HepG2 (cell line): ENCODE results near the gene NEGR1. TPM values are rescaled to one million over a fixed set of nuclear protein-coding genes. Genes with fewer than 3 reads are reported as not detected.

ENCODE experiments used
- ATAC-seq: fragments of 200-7000 bp; cut with Tn5 transposase; 3 replicates; pipeline ENCODE4 v1.9.1; 2020; ENCODE audit warnings: mild to moderate bottlenecking, moderate library complexity
- BruUV-seq: library from RNA; stranded (reverse); fragments of 400-500 nt; replicated peaks from 2 replicates; lab custom pipeline; 2021; lab: Mats Ljungman, UMichigan
- CTCF ChIA-PET: fragments of 300-600 bp; formaldehyde crosslinking; extraction: SDS; loops from one replicate; lab custom pipeline; 2021; ENCODE audit warnings: low total read pairs, inconsistent platforms, low intra/inter-chr PET ratio; lab: Yijun Ruan, JAX
- POLR2A ChIA-PET: fragments of 350-600 bp; sonication (Branson Sonifier 250); formaldehyde crosslinking; loops from one replicate; lab custom pipeline; 2020; ENCODE audit warnings: antibody characterized with exemption, inconsistent platforms; lab: Yijun Ruan, JAX
- DNase-seq: peaks from one replicate; pipeline ENCODE4 v3.0.0-alpha.2; 2015; ENCODE audit warnings: low spot score
- FAIRE-seq: peaks from 3 replicates; lab custom pipeline; 2011; peaks lifted over from hg19 to GRCh38; lab: Jason Lieb, UNC
- H2AFZ ChIP-seq: one replicate; pipeline ENCODE4 v1.6.1; 2011; ENCODE audit warnings: low read length, inconsistent platforms
- H3K27ac ChIP-seq: fragments of 300-600 bp; 3 replicates; pipeline ENCODE4 v1.8.0; 2011; ENCODE audit warnings: mixed run types, mild to moderate bottlenecking, mixed read lengths, low read length, inconsistent platforms; ENCODE audit not compliant: insufficient read depth; ENCODE audit errors: extremely low read length
- H3K27me3 ChIP-seq, 2 experiments: fragments of 200-600 bp in 1 of 2; 2 replicates in 1 of 2; 3 replicates in 1 of 2; pipeline versions ENCODE4 v1.6.0 to v1.8.0; 2011; ENCODE audit warnings: low read length in 2 of 2, mild to moderate bottlenecking in 2 of 2, moderate library complexity in 2 of 2, inconsistent platforms in 1 of 2; ENCODE audit not compliant: insufficient read depth in 2 of 2, control insufficient read depth in 1 of 2
- H3K36me3 ChIP-seq, 2 experiments: fragments of 200-600 bp in 1 of 2; replicated peaks in 1 of 2; 2 replicates in 1 of 2; 3 replicates in 1 of 2; pipeline versions ENCODE4 v1.5.1 to v1.8.0; 2011; ENCODE audit warnings: low read length in 2 of 2, inconsistent platforms in 1 of 2; ENCODE audit not compliant: insufficient read depth in 2 of 2, control insufficient read depth in 1 of 2
- H3K4me1 ChIP-seq: 2 replicates; pipeline ENCODE4 v1.5.1; 2012; ENCODE audit warnings: low read length, inconsistent platforms; ENCODE audit not compliant: insufficient read depth
- H3K4me2 ChIP-seq: 2 replicates; pipeline ENCODE4 v1.6.0; 2011; ENCODE audit warnings: low read depth, low read length, inconsistent platforms
- H3K4me3 ChIP-seq, 3 experiments: fragments of 200-600 bp in 1 of 3; sonication (generic), shearing (Covaris generic) in 1 of 3; replicated peaks in 1 of 3; 2 replicates each; pipeline ENCODE4 v1.5.1; 2011 to 2016; ENCODE audit warnings: low read length in 3 of 3, inconsistent platforms in 2 of 3, low read depth in 2 of 3, mild to moderate bottlenecking in 2 of 3, control low read depth in 1 of 3, mixed read lengths in 1 of 3; ENCODE audit not compliant: insufficient read depth in 1 of 3
- H3K79me2 ChIP-seq: one replicate; pipeline ENCODE4 v1.6.1; 2011; ENCODE audit warnings: low read length, inconsistent platforms; ENCODE audit not compliant: insufficient read depth
- H3K9ac ChIP-seq: 2 replicates; pipeline ENCODE4 v1.6.0; 2011; ENCODE audit warnings: mild to moderate bottlenecking, low read depth, low read length, inconsistent platforms; ENCODE audit not compliant: insufficient read depth
- H3K9me3 ChIP-seq: 2 replicates; pipeline ENCODE4 v1.5.1; 2012; ENCODE audit warnings: mild to moderate bottlenecking, low read length
- H4K20me1 ChIP-seq: 2 replicates; pipeline ENCODE4 v1.6.0; 2011; ENCODE audit warnings: inconsistent platforms, mild to moderate bottlenecking, low read length, moderate library complexity; ENCODE audit not compliant: insufficient read depth
- CREB1 ChIP-seq, 2 experiments: fragments of 450-650 bp in 1 of 2; IDR thresholded peaks; 2 replicates each; pipeline ENCODE4 v1.6.1; 2016 to 2017; ENCODE audit warnings: control low read depth in 1 of 2, mild to moderate bottlenecking in 1 of 2, missing compliant biosample characterization in 1 of 2, missing genetic modification characterization in 1 of 2
- ELK4 ChIP-seq: sonication (generic); formaldehyde crosslinking; IDR thresholded peaks from 2 replicates; pipeline ENCODE4 v1.9.0; 2021; ENCODE audit warnings: missing genetic modification reagents, borderline replicate concordance
- HNF4A ChIP-seq: sonication (generic); formaldehyde crosslinking; IDR thresholded peaks from 2 replicates; pipeline ENCODE4 v1.4.0; 2020; ENCODE audit warnings: missing genetic modification reagents
- KDM6A ChIP-seq: IDR thresholded peaks from 2 replicates; pipeline ENCODE4 v1.6.1; 2016; ENCODE audit warnings: low read depth
- PATZ1 ChIP-seq: sonication (generic); formaldehyde crosslinking; IDR thresholded peaks from 2 replicates; pipeline ENCODE4 v1.4.0; 2020; ENCODE audit warnings: missing genetic modification reagents
- PAX8 ChIP-seq: sonication (generic); formaldehyde crosslinking; IDR thresholded peaks from 2 replicates; pipeline ENCODE4 v1.8.0; 2022; ENCODE audit warnings: mild to moderate bottlenecking, missing genetic modification reagents, borderline replicate concordance
- SMYD3 ChIP-seq: sonication (generic); formaldehyde crosslinking; IDR thresholded peaks from 2 replicates; pipeline ENCODE4 v1.8.1; 2023; ENCODE audit warnings: mild to moderate bottlenecking, missing genetic modification reagents
- SPEN ChIP-seq: sonication (generic); formaldehyde crosslinking; IDR thresholded peaks from 2 replicates; pipeline ENCODE4 v1.5.1; 2020; ENCODE audit warnings: low read depth, mild to moderate bottlenecking, missing genetic modification reagents
- TARDBP ChIP-seq: sonication (generic); formaldehyde crosslinking; IDR thresholded peaks from 2 replicates; pipeline ENCODE4 v1.8.0; 2022; ENCODE audit warnings: mild to moderate bottlenecking, missing genetic modification reagents
- TCF7 ChIP-seq: sonication (generic); IDR thresholded peaks from 2 replicates; pipeline ENCODE4 v1.6.1; 2016; ENCODE audit warnings: antibody characterized with exemption, low read depth
- ZNF562 ChIP-seq: sonication (generic); formaldehyde crosslinking; IDR thresholded peaks from 2 replicates; pipeline ENCODE4 v1.8.0; 2022; ENCODE audit warnings: missing genetic modification reagents, borderline replicate concordance
- ZSCAN25 ChIP-seq: sonication (generic); formaldehyde crosslinking; IDR thresholded peaks from 2 replicates; pipeline ENCODE4 v1.8.0; 2022; ENCODE audit warnings: mild to moderate bottlenecking, missing genetic modification reagents
- WGBS: methylation state at CpG from one replicate; pipeline ENCODE4 v1.1.6; 2017; ENCODE audit warnings: low lambda C conversion rate; 5-methylcytosine and 5-hydroxymethylcytosine counted together
- in situ Hi-C: cut with HindIII; loops from 2 replicates; pipeline ENCODE4 v1.10.0; 2017; ENCODE audit warnings: low pct_unique_long_range_greater_than_20kb; ENCODE audit not compliant: extremely low pct_ligation_motif_present
- intact Hi-C: fragments of 100-400 bp; cut with micrococcal nuclease; formaldehyde crosslinking; loops from one replicate; pipeline ENCODE4 v1.10.0; 2022; ENCODE audit not compliant: unreplicated experiment
- polyA plus RNA-seq, 8 experiments: library from polyadenylated mRNA; depleted of rRNA in 3 of 8; stranded (reverse) in 7 of 8; unstranded in 1 of 8; fragments of >200 nt; fragmentation: Illumina TruSeq in 4 of 8; extraction: Trizol in 4 of 8; gene quantifications; 2 replicates each; pipeline versions ENCODE4 v1.2.1 to v1.2.3, GENCODE V29; 2011 to 2016; ENCODE audit warnings: low read depth in 4 of 8, missing spikeins in 1 of 8, mixed read lengths in 1 of 8; ENCODE audit not compliant: insufficient read depth in 1 of 8
- total RNA-seq, 5 experiments: library from RNA; depleted of rRNA; stranded (reverse); fragments of >200 nt; fragmentation: Illumina TruSeq; extraction: Trizol; gene quantifications; 2 replicates each; pipeline ENCODE4 v1.2.3, GENCODE V29; 2016; ENCODE audit warnings: low read depth in 1 of 5
- TF ChIP-seq, protein P1 (sequence below): sonication (generic); formaldehyde crosslinking; conservative IDR thresholded peaks from 2 replicates; pipeline ENCODE4 v1.4.0; 2020; ENCODE audit warnings: missing genetic modification reagents
- TF ChIP-seq, protein P2 (sequence below): sonication (generic); formaldehyde crosslinking; IDR thresholded peaks from 2 replicates; pipeline ENCODE4 v1.5.0; 2020; ENCODE audit warnings: mild to moderate bottlenecking, missing genetic modification reagents
- TF ChIP-seq, protein P3 (sequence below): sonication (generic); formaldehyde crosslinking; IDR thresholded peaks from 2 replicates; pipeline ENCODE4 v1.5.1; 2020; ENCODE audit warnings: mild to moderate bottlenecking, moderate library complexity, missing genetic modification reagents

Gene NEGR1
- total and polyA plus RNA-seq, 2 of the 13 experiments (the other 11 are each of a cell fraction or from before 2014, with no cell fraction given), result not detected

GRCh38 chr1:71788113-71788512 lies 494.2 kb downstream of the NEGR1 start:
- Histone ChIP-seq H3K36me3 (no peaks in the 10 kb centered on the region), H3K27me3 (no peaks in the 10 kb centered on the region), H3K4me3 (no peak overlapping the region), H3K27ac (no peak overlapping the region), H3K9ac (no peak overlapping the region)
- in situ Hi-C loops, result no loop called here
- CTCF ChIA-PET, result no interaction called here
- no peak for FAIRE-seq
- POLR2A ChIA-PET, result no interaction called here
- TF ChIP-seq, protein P1, sequence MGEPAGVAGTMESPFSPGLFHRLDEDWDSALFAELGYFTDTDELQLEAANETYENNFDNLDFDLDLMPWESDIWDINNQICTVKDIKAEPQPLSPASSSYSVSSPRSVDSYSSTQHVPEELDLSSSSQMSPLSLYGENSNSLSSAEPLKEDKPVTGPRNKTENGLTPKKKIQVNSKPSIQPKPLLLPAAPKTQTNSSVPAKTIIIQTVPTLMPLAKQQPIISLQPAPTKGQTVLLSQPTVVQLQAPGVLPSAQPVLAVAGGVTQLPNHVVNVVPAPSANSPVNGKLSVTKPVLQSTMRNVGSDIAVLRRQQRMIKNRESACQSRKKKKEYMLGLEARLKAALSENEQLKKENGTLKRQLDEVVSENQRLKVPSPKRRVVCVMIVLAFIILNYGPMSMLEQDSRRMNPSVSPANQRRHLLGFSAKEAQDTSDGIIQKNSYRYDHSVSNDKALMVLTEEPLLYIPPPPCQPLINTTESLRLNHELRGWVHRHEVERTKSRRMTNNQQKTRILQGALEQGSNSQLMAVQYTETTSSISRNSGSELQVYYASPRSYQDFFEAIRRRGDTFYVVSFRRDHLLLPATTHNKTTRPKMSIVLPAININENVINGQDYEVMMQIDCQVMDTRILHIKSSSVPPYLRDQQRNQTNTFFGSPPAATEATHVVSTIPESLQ (CRISPR knock-in tag), result no peak
- TF ChIP-seq ELK4 (CRISPR knock-in tag) (no peak), TCF7 (no peak), ZNF562 (no peak), CREB1 (IDR thresholded peaks at IDR 0.05) (no peak), CREB1 (CRISPR knock-in tag; IDR thresholded peaks at IDR 0.05) (no peak), PATZ1 (CRISPR knock-in tag) (no peak), SMYD3 (CRISPR knock-in tag) (no peak), SPEN (CRISPR knock-in tag) (no peak), HNF4A (CRISPR knock-in tag) (no peak), KDM6A (no peak), TARDBP (CRISPR knock-in tag) (no peak), PAX8 (CRISPR knock-in tag) (no peak), ZSCAN25 (CRISPR knock-in tag) (no peak)
- TF ChIP-seq, protein P2, sequence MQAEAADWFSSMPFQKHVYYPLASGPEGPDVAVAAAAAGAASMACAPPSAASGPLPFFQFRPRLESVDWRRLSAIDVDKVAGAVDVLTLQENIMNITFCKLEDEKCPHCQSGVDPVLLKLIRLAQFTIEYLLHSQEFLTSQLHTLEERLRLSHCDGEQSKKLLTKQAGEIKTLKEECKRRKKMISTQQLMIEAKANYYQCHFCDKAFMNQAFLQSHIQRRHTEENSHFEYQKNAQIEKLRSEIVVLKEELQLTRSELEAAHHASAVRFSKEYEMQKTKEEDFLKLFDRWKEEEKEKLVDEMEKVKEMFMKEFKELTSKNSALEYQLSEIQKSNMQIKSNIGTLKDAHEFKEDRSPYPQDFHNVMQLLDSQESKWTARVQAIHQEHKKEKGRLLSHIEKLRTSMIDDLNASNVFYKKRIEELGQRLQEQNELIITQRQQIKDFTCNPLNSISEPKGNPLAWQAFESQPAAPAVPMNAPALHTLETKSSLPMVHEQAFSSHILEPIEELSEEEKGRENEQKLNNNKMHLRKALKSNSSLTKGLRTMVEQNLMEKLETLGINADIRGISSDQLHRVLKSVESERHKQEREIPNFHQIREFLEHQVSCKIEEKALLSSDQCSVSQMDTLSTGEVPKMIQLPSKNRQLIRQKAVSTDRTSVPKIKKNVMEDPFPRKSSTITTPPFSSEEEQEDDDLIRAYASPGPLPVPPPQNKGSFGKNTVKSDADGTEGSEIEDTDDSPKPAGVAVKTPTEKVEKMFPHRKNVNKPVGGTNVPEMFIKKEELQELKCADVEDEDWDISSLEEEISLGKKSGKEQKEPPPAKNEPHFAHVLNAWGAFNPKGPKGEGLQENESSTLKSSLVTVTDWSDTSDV (CRISPR knock-in tag), result no peak
- TF ChIP-seq, protein P3, sequence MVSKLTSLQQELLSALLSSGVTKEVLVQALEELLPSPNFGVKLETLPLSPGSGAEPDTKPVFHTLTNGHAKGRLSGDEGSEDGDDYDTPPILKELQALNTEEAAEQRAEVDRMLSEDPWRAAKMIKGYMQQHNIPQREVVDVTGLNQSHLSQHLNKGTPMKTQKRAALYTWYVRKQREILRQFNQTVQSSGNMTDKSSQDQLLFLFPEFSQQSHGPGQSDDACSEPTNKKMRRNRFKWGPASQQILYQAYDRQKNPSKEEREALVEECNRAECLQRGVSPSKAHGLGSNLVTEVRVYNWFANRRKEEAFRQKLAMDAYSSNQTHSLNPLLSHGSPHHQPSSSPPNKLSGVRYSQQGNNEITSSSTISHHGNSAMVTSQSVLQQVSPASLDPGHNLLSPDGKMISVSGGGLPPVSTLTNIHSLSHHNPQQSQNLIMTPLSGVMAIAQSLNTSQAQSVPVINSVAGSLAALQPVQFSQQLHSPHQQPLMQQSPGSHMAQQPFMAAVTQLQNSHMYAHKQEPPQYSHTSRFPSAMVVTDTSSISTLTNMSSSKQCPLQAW (CRISPR knock-in tag), result no peak
- TF ChIP-seq, all 625 proteins: peak for 0
- Histone ChIP-seq H3K4me1 (no peaks in the 10 kb centered on the region), H3K4me2 (no peak overlapping the region), H4K20me1 (no peaks in the 10 kb centered on the region), H2AFZ (no peak overlapping the region), H3K9me3 (peaks cover 19% of the 10 kb centered on the region), H3K79me2 (no peaks in the 10 kb centered on the region)
- no TSS peak for BruUV-seq
- no peak for ATAC-seq
- 0% methylated on average over 1 of the region's 1 CpG for WGBS
- no peak for DNase-seq
- intact Hi-C loops, result no loop called here
